Stimulated activated CD4-positive, alpha-beta T cell treated with anti-CD3 and anti-CD28 coated beads, Interleukin-4, amount 100 ng/mL, for 24 hours (primary cell): ENCODE measurements around the gene LMBR1.
"Not testable (repeated sequence)": the region's sequence is repeated elsewhere in the genome, so short reads cannot be mapped to it uniquely, and the experiment has no call there.

Source experiments
- DNase-seq: peaks from one replicate; pipeline ENCODE4 v3.0.0-alpha.2; 2020

The LMBR1 gene

GRCh38 chr7:156843582-156843981, 49.4 kb downstream of the LMBR1 start:
- DNase-seq, result not testable (repeated sequence)

GRCh38 chr7:156843157-156843556, 49.8 kb downstream of the LMBR1 start:
- DNase-seq, result no peak

GRCh38 chr7:156842740-156843140, 50.2 kb downstream of the LMBR1 start:
- no peak for DNase-seq

- no peak for DNase-seq
Measured at GRCh38 chr7:156842317-156842716, 50.7 kb downstream of the LMBR1 start.

- no peak for DNase-seq
Measured at GRCh38 chr7:156841497-156841896, 51.5 kb downstream of the LMBR1 start.

GRCh38 chr7:156840134-156840533, 52.8 kb downstream of the LMBR1 start:
- DNase-seq, result no peak

GRCh38 chr7:156836443-156836842, 56.5 kb downstream of the LMBR1 start:
- DNase-seq, result no peak

GRCh38 chr7:156834462-156834861, 58.5 kb downstream of the LMBR1 start:
- DNase-seq, result no peak

- DNase-seq, result no peak
Measured at GRCh38 chr7:156833312-156833711, 59.7 kb downstream of the LMBR1 start.

- DNase-seq, result no peak
Measured at GRCh38 chr7:156832195-156832877, 60.6 kb downstream of the LMBR1 start.

- no peak for DNase-seq
Measured at GRCh38 chr7:156829669-156830336, 63.2 kb downstream of the LMBR1 start.

GRCh38 chr7:156827587-156828203, 65.3 kb downstream of the LMBR1 start:
- no peak for DNase-seq

- no peak for DNase-seq
Measured at GRCh38 chr7:156823435-156823834, 69.5 kb downstream of the LMBR1 start.

- no peak for DNase-seq
Measured at GRCh38 chr7:156820445-156821063, 72.4 kb downstream of the LMBR1 start.

GRCh38 chr7:156819733-156820295, 73.2 kb downstream of the LMBR1 start:
- DNase-seq, result no peak

- DNase-seq, result no peak
Measured at GRCh38 chr7:156818133-156818532, 74.8 kb downstream of the LMBR1 start.

GRCh38 chr7:156816943-156817572, 75.9 kb downstream of the LMBR1 start:
- DNase-seq, result no peak

GRCh38 chr7:156811706-156812105, 81.3 kb downstream of the LMBR1 start:
- no peak for DNase-seq

GRCh38 chr7:156803656-156804055, 89.3 kb downstream of the LMBR1 start:
- DNase-seq, result not testable (repeated sequence)

- no peak for DNase-seq
Measured at GRCh38 chr7:156802214-156802613, 90.8 kb downstream of the LMBR1 start.

- DNase-seq, result no peak
Measured at GRCh38 chr7:156795415-156795814, 97.6 kb downstream of the LMBR1 start.

GRCh38 chr7:156793334-156793733, 99.6 kb downstream of the LMBR1 start:
- DNase-seq, result no peak

GRCh38 chr7:156792611-156793010, 100.4 kb downstream of the LMBR1 start:
- DNase-seq, result no peak
